Measurements from ENCODE around the gene GARIN6. TPM values are rescaled to one million over a fixed set of nuclear protein-coding genes. Genes with fewer than 3 reads are reported as not detected.
A peak's percentile ranks its signal among the peaks of the same experiment; 100 is the strongest.
"Not testable (repeated sequence)": the region's sequence is repeated elsewhere in the genome, so short reads cannot be mapped to it uniquely, and the experiment has no call there.

GARIN6 gene
- total RNA-seq, 1 donor from 2014 or later: not detected

- no peaks in the 10 kb centered on the region for H3K27me3 Mint-ChIP-seq (ENCODE audit: low read depth)
- H3K9me3 Mint-ChIP-seq: peaks cover 9% of the 10 kb centered on the region
- peaks cover 5% of the 10 kb centered on the region for H3K4me1 Mint-ChIP-seq
- H3K4me3 Mint-ChIP-seq: no peak overlapping the region
- DNase-seq (ENCODE audit: low spot score in 2 of 2, unreplicated experiment in 2 of 2): no peak
- H3K36me3 Mint-ChIP-seq: no peaks in the 10 kb centered on the region
- TF ChIP-seq CTCF (IDR thresholded peaks at IDR 0.05; ENCODE audit: unreplicated experiment): no peak
- H3K27ac Mint-ChIP-seq: peak overlapping the region; percentile 75
Observed at GRCh38 chr12:99611599-99611998, 36.0 kb upstream of the GARIN6 start.

GRCh38 chr12:99618657-99619056, 28.9 kb upstream of the GARIN6 start:
- DNase-seq (ENCODE audit: low spot score in 2 of 2, unreplicated experiment in 2 of 2): no peak
- Mint-ChIP-seq H3K9me3 (peaks cover 62% of the 10 kb centered on the region), H3K4me3 (no peak overlapping the region), H3K27ac (no peak overlapping the region), H3K4me1 (no peaks in the 10 kb centered on the region), H3K36me3 (peaks cover 4% of the 10 kb centered on the region), H3K27me3 (ENCODE audit: low read depth) (peaks cover 2% of the 10 kb centered on the region)
- TF ChIP-seq CTCF (IDR thresholded peaks at IDR 0.05; ENCODE audit: unreplicated experiment): no peak

GRCh38 chr12:99619389-99620158, 28.0 kb upstream of the GARIN6 start:
- Mint-ChIP-seq H3K9me3 (peaks cover 68% of the 10 kb centered on the region), H3K36me3 (peaks cover 4% of the 10 kb centered on the region), H3K27me3 (ENCODE audit: low read depth) (peaks cover 2% of the 10 kb centered on the region), H3K27ac (no peak overlapping the region), H3K4me1 (no peaks in the 10 kb centered on the region), H3K4me3 (no peak overlapping the region)
- DNase-seq (ENCODE audit: low spot score in 2 of 2, unreplicated experiment in 2 of 2): no peak
- peak; percentile 27 for TF ChIP-seq CTCF (IDR thresholded peaks at IDR 0.05; ENCODE audit: unreplicated experiment)

- no peak overlapping the region for H3K4me3 Mint-ChIP-seq
- peaks cover 68% of the 10 kb centered on the region for H3K9me3 Mint-ChIP-seq
- DNase-seq (ENCODE audit: low spot score in 2 of 2, unreplicated experiment in 2 of 2): no peak
- peaks cover 4% of the 10 kb centered on the region for H3K36me3 Mint-ChIP-seq
- peaks cover 2% of the 10 kb centered on the region for H3K27me3 Mint-ChIP-seq (ENCODE audit: low read depth)
- H3K4me1 Mint-ChIP-seq: no peaks in the 10 kb centered on the region
- TF ChIP-seq CTCF (IDR thresholded peaks at IDR 0.05; ENCODE audit: unreplicated experiment): no peak
- no peak overlapping the region for H3K27ac Mint-ChIP-seq
Observed at GRCh38 chr12:99620159-99620479, 27.4 kb upstream of the GARIN6 start.

GRCh38 chr12:99624591-99624990, 23.0 kb upstream of the GARIN6 start:
- H3K36me3 Mint-ChIP-seq: not testable (repeated sequence)

GRCh38 chr12:99627459-99627858, 20.1 kb upstream of the GARIN6 start:
- no peak overlapping the region for H3K27ac Mint-ChIP-seq
- no peak for TF ChIP-seq CTCF (IDR thresholded peaks at IDR 0.05; ENCODE audit: unreplicated experiment)
- no peaks in the 10 kb centered on the region for H3K4me1 Mint-ChIP-seq
- DNase-seq (ENCODE audit: low spot score in 2 of 2, unreplicated experiment in 2 of 2): no peak
- no peak overlapping the region for H3K4me3 Mint-ChIP-seq
- H3K27me3 Mint-ChIP-seq (ENCODE audit: low read depth): peaks cover 2% of the 10 kb centered on the region
- H3K36me3 Mint-ChIP-seq: no peaks in the 10 kb centered on the region
- peaks cover 18% of the 10 kb centered on the region for H3K9me3 Mint-ChIP-seq

More at GRCh38 chr12:99624591-99624990, 23.0 kb upstream of the GARIN6 start:
- H3K4me1 Mint-ChIP-seq; H3K27me3 Mint-ChIP-seq (ENCODE audit: low read depth); H3K27ac Mint-ChIP-seq; H3K4me3 Mint-ChIP-seq; DNase-seq (ENCODE audit: low spot score in 2 of 2, unreplicated experiment in 2 of 2): not testable (repeated sequence)
- H3K9me3 Mint-ChIP-seq: peaks cover 46% of the 10 kb centered on the region

Measured in mesothelial cell of epicardium (in vitro differentiated cells).